MCF 10A (cell line): ENCODE measurements around the gene ADAM10. TPM values are rescaled to one million over a fixed set of nuclear protein-coding genes. Genes with fewer than 3 reads are reported as not detected.

ENCODE experiments used
- BruUV-seq: library from RNA; stranded (reverse); fragments of 400-500 nt; replicated peaks from 2 replicates; lab custom pipeline; 2021; lab: Mats Ljungman, UMichigan
- CTCF ChIA-PET: fragments of 300-600 bp; sonication (Branson Sonifier 250); formaldehyde crosslinking; extraction: SDS; loops from one replicate; lab custom pipeline; 2021; ENCODE audit warnings: antibody characterized with exemption, inconsistent platforms; lab: Yijun Ruan, JAX
- POLR2A ChIA-PET: fragments of 300-600, 350-650 bp; sonication (Branson Sonifier 250); formaldehyde crosslinking; extraction: SDS; loops from one replicate; lab custom pipeline; 2020; ENCODE audit warnings: antibody characterized with exemption, inconsistent platforms; lab: Yijun Ruan, JAX
- DNase-seq: peaks from one replicate; pipeline ENCODE4 v3.0.0-alpha.2; 2018; ENCODE audit not compliant: unreplicated experiment
- H3K27ac Mint-ChIP-seq: one replicate; pipeline ENCODE4 v1.8.0; 2022; ENCODE audit warnings: mild to moderate bottlenecking, low read depth, mixed read lengths; ENCODE audit not compliant: unreplicated experiment
- H3K27me3 Mint-ChIP-seq: one replicate; pipeline ENCODE4 v1.8.0; 2022; ENCODE audit warnings: mixed read lengths; ENCODE audit not compliant: insufficient read depth, unreplicated experiment
- H3K36me3 Mint-ChIP-seq: one replicate; pipeline ENCODE4 v1.8.0; 2022; ENCODE audit warnings: mild to moderate bottlenecking, moderate library complexity, mixed read lengths; ENCODE audit not compliant: insufficient read depth, unreplicated experiment
- H3K4me1 Mint-ChIP-seq: one replicate; pipeline ENCODE4 v1.8.0; 2022; ENCODE audit warnings: mixed read lengths; ENCODE audit not compliant: insufficient read depth, unreplicated experiment
- H3K4me3 Mint-ChIP-seq: one replicate; pipeline ENCODE4 v1.8.0; 2022; ENCODE audit warnings: mild to moderate bottlenecking, moderate library complexity, mixed read lengths; ENCODE audit not compliant: unreplicated experiment
- H3K9me3 Mint-ChIP-seq: one replicate; pipeline ENCODE4 v1.8.0; 2022; ENCODE audit warnings: mixed read lengths; ENCODE audit not compliant: unreplicated experiment
- CTCF ChIP-seq: fragments of 200-600 bp; IDR thresholded peaks from one replicate; pipeline ENCODE4 v1.8.0; 2022; ENCODE audit warnings: antibody characterized with exemption, mild to moderate bottlenecking; ENCODE audit not compliant: unreplicated experiment
- intact Hi-C: fragments of 100-400 bp; cut with micrococcal nuclease; formaldehyde crosslinking; loops from 2 replicates; pipeline ENCODE4 v1.14.1; 2022
- total RNA-seq: library from RNA; stranded (reverse); gene quantifications from 2 replicates; pipeline ENCODE4 v1.2.3, GENCODE V29; 2022

Gene ADAM10
- total RNA-seq, 1 experiment from 2014 or later, result 87.5 TPM

GRCh38 chr15:58590926-58591325 lies 158.6 kb downstream of the ADAM10 start:
- Mint-ChIP-seq H3K4me1 (no peaks in the 10 kb centered on the region), H3K9me3 (no peaks in the 10 kb centered on the region), H3K27me3 (no peaks in the 10 kb centered on the region), H3K4me3 (no peak overlapping the region), H3K27ac (no peak overlapping the region), H3K36me3 (peaks cover 24% of the 10 kb centered on the region)
- TF ChIP-seq CTCF, result no peak
- ChIA-PET POLR2A (interaction anchor here (0.6 to 1.2 kb wide), 2 partner anchors 159 to 314 kb away, joined by 3 to 5 read pairs; no protein-coding TSS in a partner anchor), CTCF (no interaction called here)
- DNase-seq, result no peak
- no TSS peak for BruUV-seq
- intact Hi-C loops, result no loop called here

- H3K27me3 Mint-ChIP-seq, result no peaks in the 10 kb centered on the region
- no peaks in the 10 kb centered on the region for H3K9me3 Mint-ChIP-seq
- intact Hi-C loops, result no loop called here
- TF ChIP-seq CTCF, result no peak
- H3K4me3 Mint-ChIP-seq, result no peak overlapping the region
- H3K27ac Mint-ChIP-seq, result no peak overlapping the region
- ChIA-PET CTCF (interaction anchor here (0.6 to 0.7 kb wide), 2 partner anchors 67 to 122 kb away, joined by 3 read pairs; no protein-coding TSS in a partner anchor), POLR2A (no interaction called here)
- H3K36me3 Mint-ChIP-seq, result peaks cover 18% of the 10 kb centered on the region
- no TSS peak for BruUV-seq
- DNase-seq, result no peak
- H3K4me1 Mint-ChIP-seq, result no peaks in the 10 kb centered on the region
Measured at GRCh38 chr15:58590236-58590635, 159.3 kb downstream of the ADAM10 start.

- peaks cover 18% of the 10 kb centered on the region for H3K36me3 Mint-ChIP-seq
- peaks cover 8% of the 10 kb centered on the region for H3K9me3 Mint-ChIP-seq
- CTCF ChIA-PET, result no interaction called here
- TF ChIP-seq CTCF, result no peak
- BruUV-seq, result no TSS peak
- intact Hi-C loops, result no loop called here
- no peak for DNase-seq
- no peaks in the 10 kb centered on the region for H3K27me3 Mint-ChIP-seq
- no peak overlapping the region for H3K27ac Mint-ChIP-seq
- no peak overlapping the region for H3K4me3 Mint-ChIP-seq
- POLR2A ChIA-PET, result interaction anchor here (0.6 to 1.8 kb wide), 5 partner anchors 10 to 660 kb away, joined by 3 to 7 read pairs (median 3); no protein-coding TSS in a partner anchor
- H3K4me1 Mint-ChIP-seq, result no peaks in the 10 kb centered on the region
Measured at GRCh38 chr15:58589047-58589446, 160.5 kb downstream of the ADAM10 start.

- no peaks in the 10 kb centered on the region for H3K4me1 Mint-ChIP-seq
- DNase-seq, result no peak
- H3K9me3 Mint-ChIP-seq, result peaks cover 17% of the 10 kb centered on the region
- ChIA-PET POLR2A (interaction anchor here (1.0 to 1.8 kb wide), 2 partner anchors 11 to 17 kb away, joined by 3 to 4 read pairs; no protein-coding TSS in a partner anchor), CTCF (interaction anchor here (0.6 kb wide), 1 partner anchor 11 kb away, joined by 5 read pairs; no protein-coding TSS in a partner anchor)
- intact Hi-C loops, result no loop called here
- peaks cover 11% of the 10 kb centered on the region for H3K36me3 Mint-ChIP-seq
- no peak overlapping the region for H3K27ac Mint-ChIP-seq
- no TSS peak for BruUV-seq
- no peaks in the 10 kb centered on the region for H3K27me3 Mint-ChIP-seq
- no peak overlapping the region for H3K4me3 Mint-ChIP-seq
- TF ChIP-seq CTCF, result no peak
Measured at GRCh38 chr15:58588096-58588495, 161.4 kb downstream of the ADAM10 start.
